T-cell (primary cell): Measurements from ENCODE around the gene PLIN3. TPM values are rescaled to one million over a fixed set of nuclear protein-coding genes. Genes with fewer than 3 reads are reported as not detected.
"Not testable (repeated sequence)": the region's sequence is repeated elsewhere in the genome, so short reads cannot be mapped to it uniquely, and the experiment has no call there.

ENCODE experiments used
- ATAC-seq, 4 experiments: fragments of 200-7000 bp in 3 of 4; fragments of 150-1000 bp in 1 of 4; cut with Tn5 transposase; replicated peaks in 1 of 4; 1 replicate in 3 of 4; 2 replicates in 1 of 4; pipeline ENCODE4 v1.10.0; 2021; ENCODE audit warnings: moderate library complexity in 3 of 4, mild to moderate bottlenecking in 2 of 4, moderate number of reproducible peaks in 1 of 4
- CTCF ChIA-PET, 2 donors: fragments of 300-600 bp; sonication (Branson Sonifier 250); formaldehyde crosslinking; loops; one replicate each; lab custom pipeline; 2022; ENCODE audit warnings: antibody characterized with exemption in 2 of 2; lab: Charles Lee
- POLR2A ChIA-PET, 2 donors: fragments of 300-600 bp; sonication (Branson Sonifier 250); formaldehyde crosslinking; loops; one replicate each; lab custom pipeline; 2022; ENCODE audit warnings: antibody characterized with exemption in 2 of 2; lab: Charles Lee
- DNase-seq, 35 experiments: peaks; one replicate each; pipeline versions ENCODE4 v3.0.0 to v3.0.0-alpha.2; 2013 to 2023
- H3K27ac ChIP-seq: one replicate; pipeline ENCODE4 v1.5.1; 2013; ENCODE audit warnings: low read length
- H3K27me3 ChIP-seq, 2 experiments: replicated peaks in 1 of 2; 1 replicate in 1 of 2; 2 replicates in 1 of 2; pipeline versions ENCODE4 v1.6.1 to v1.7.0; 2013; ENCODE audit warnings: low read length in 1 of 2, mixed read lengths in 1 of 2; ENCODE audit not compliant: control insufficient read depth in 2 of 2, insufficient read depth in 2 of 2; ENCODE audit errors: extremely low read depth in 1 of 2
- H3K36me3 ChIP-seq, 2 donors: 1 replicate in 1 of 2; 2 replicates in 1 of 2; pipeline versions ENCODE4 v1.6.1 to v1.7.0; 2013; ENCODE audit warnings: low read length in 1 of 2; ENCODE audit not compliant: control insufficient read depth in 2 of 2, insufficient read depth in 1 of 2; ENCODE audit errors: extremely low read depth in 1 of 2
- H3K4me1 ChIP-seq, 2 experiments: 1 replicate in 1 of 2; 2 replicates in 1 of 2; pipeline versions ENCODE4 v1.6.1 to v1.7.0; 2013; ENCODE audit warnings: low read length in 2 of 2, mixed read lengths in 1 of 2; ENCODE audit not compliant: insufficient read depth in 2 of 2, control insufficient read depth in 1 of 2; ENCODE audit errors: extremely low read depth in 1 of 2
- H3K4me3 ChIP-seq, 2 donors: 1 replicate in 1 of 2; 2 replicates in 1 of 2; pipeline versions ENCODE4 v1.5.1 to v1.7.0; 2013; ENCODE audit warnings: mild to moderate bottlenecking in 2 of 2, low read length in 1 of 2, moderate library complexity in 1 of 2; ENCODE audit not compliant: control insufficient read depth in 1 of 2; ENCODE audit errors: extremely low read depth in 1 of 2
- H3K9me3 ChIP-seq: 2 replicates; pipeline ENCODE4 v1.7.0; 2013
- H3K27ac Mint-ChIP-seq, 2 donors: one replicate each; pipeline ENCODE4 v1.8.0; 2020 to 2021; ENCODE audit warnings: mild to moderate bottlenecking in 2 of 2, mixed read lengths in 2 of 2
- H3K27me3 Mint-ChIP-seq, 2 donors: one replicate each; pipeline ENCODE4 v1.8.0; 2021 to 2022; ENCODE audit warnings: mixed read lengths in 2 of 2
- H3K36me3 Mint-ChIP-seq: one replicate; pipeline ENCODE4 v1.8.0; 2021; ENCODE audit warnings: mixed read lengths
- H3K4me1 Mint-ChIP-seq, 3 donors: one replicate each; pipeline ENCODE4 v1.8.0; 2020 to 2022; ENCODE audit warnings: mixed read lengths in 3 of 3, mild to moderate bottlenecking in 1 of 3
- H3K4me3 Mint-ChIP-seq, 3 donors: one replicate each; pipeline ENCODE4 v1.8.0; 2020 to 2022; ENCODE audit warnings: mild to moderate bottlenecking in 3 of 3, mixed read lengths in 3 of 3, moderate library complexity in 3 of 3
- H3K9me3 Mint-ChIP-seq, 3 donors: one replicate each; pipeline ENCODE4 v1.8.0; 2020 to 2022; ENCODE audit warnings: mixed read lengths in 3 of 3
- WGBS: methylation state at CpG from one replicate; pipeline ENCODE4 v1.1.5; 2013; ENCODE audit warnings: missing lambda C conversion rate; ENCODE audit not compliant: insufficient coverage; 5-methylcytosine and 5-hydroxymethylcytosine counted together
- total RNA-seq, 35 experiments: library from RNA in 6 of 35; stranded (reverse) in 6 of 35; fragments of 120-200 nt in 1 of 35; gene quantifications; one replicate each; pipeline versions ENCODE4 v1.2.1 to v1.2.4 and lab custom pipeline; 2013 to 2026

PLIN3 gene
- total RNA-seq, 5 donors from 2014 or later (not counting 1 experiment from before 2014, with no cell fraction given) = 15.3 to 24.1 (median 21.8) TPM

GRCh38 chr19:4831979-4832340 is 35.5 kb downstream of the PLIN3 start:
- ChIA-PET POLR2A (interaction anchor here in 1 of 2 donors (0.7 kb wide), 1 partner anchor 84 kb away, joined by 13 read pairs; no protein-coding TSS in a partner anchor), CTCF (interaction anchor here in 1 of 2 donors (0.7 to 0.8 kb wide), 2 partner anchors 41 to 1278 kb away, joined by 3 to 4 read pairs; no protein-coding TSS in a partner anchor)
- Mint-ChIP-seq H3K27ac (peak overlapping the region; percentile 73 to 84), H3K4me1 (peaks cover 24 to 29% (median 27%) of the 10 kb centered on the region in 3 donors), H3K4me3 (peak overlapping the region; percentile 87 to 95 (median 93))
- H3K9me3 Mint-ChIP-seq, H3K27me3 ChIP-seq, H3K36me3 Mint-ChIP-seq, H3K36me3 ChIP-seq, ATAC-seq, H3K27me3 Mint-ChIP-seq, DNase-seq, H3K9me3 ChIP-seq: not testable (repeated sequence)
- Histone ChIP-seq H3K27ac (peak overlapping the region; percentile 86), H3K4me3 (peak overlapping the region; percentile 73 to 83), H3K4me1 (peaks cover 6 to 30% of the 10 kb centered on the region in 2 experiments)
- WGBS = 100% methylated on average over 2 of the region's 9 CpGs

GRCh38 chr19:4831304-4831978 is 36.0 kb downstream of the PLIN3 start, which contains the start of gene TICAM1:
Gene TICAM1, minus strand, starts transcription at chr19:4831712. Its CDS starts 13,335 bp downstream, at chr19:4818377.
- DNase-seq = peak; percentile 35 to 93 (median 75)
- Histone ChIP-seq H3K27me3 (no peaks in the 10 kb centered on the region), H3K9me3 (no peaks in the 10 kb centered on the region), H3K4me1 (peaks cover 6 to 30% of the 10 kb centered on the region in 2 experiments), H3K4me3 (peak within 1 kb of the TSS; percentile 73 to 83), H3K36me3 (peaks cover 0 to 3% of the 10 kb centered on the region in 2 donors), H3K27ac (peak within 1 kb of the TSS; percentile 86)
- Mint-ChIP-seq H3K27ac (peak within 1 kb of the TSS; percentile 95 to 96), H3K4me3 (peak within 1 kb of the TSS; percentile 87 to 95 (median 93)), H3K9me3 (no peaks in the 10 kb centered on the region), H3K27me3 (no peaks in the 10 kb centered on the region), H3K4me1 (peaks cover 24 to 29% (median 27%) of the 10 kb centered on the region in 3 donors), H3K36me3 (no peaks in the 10 kb centered on the region)
- WGBS = under 1% methylated on average over 45 of the region's 52 CpGs
- peak; percentile 85 to 96 (median 95) for ATAC-seq
- POLR2A ChIA-PET = interaction anchor here in 1 of 2 donors (0.5 to 0.7 kb wide), 2 partner anchors 9 to 85 kb away, joined by 3 to 13 read pairs; no protein-coding TSS in a partner anchor
- CTCF ChIA-PET = interaction anchor here (0.6 to 0.9 kb wide), 4 partner anchors 12 to 1277 kb away, joined by 3 to 8 read pairs (median 5); no protein-coding TSS in a partner anchor

GRCh38 chr19:4830768-4831265 is 36.6 kb downstream of the PLIN3 start:
- Histone ChIP-seq H3K36me3 (peaks cover 0 to 3% of the 10 kb centered on the region in 2 donors), H3K27ac (peak overlapping the region; percentile 86), H3K27me3 (no peaks in the 10 kb centered on the region), H3K4me1 (peaks cover 6 to 30% of the 10 kb centered on the region in 2 experiments), H3K4me3 (peak overlapping the region; percentile 73 to 83), H3K9me3 (no peaks in the 10 kb centered on the region)
- POLR2A ChIA-PET = interaction anchor here in 1 of 2 donors (0.5 kb wide), 1 partner anchor 8 kb away, joined by 3 read pairs; no protein-coding TSS in a partner anchor
- ATAC-seq (no peak), DNase-seq (no peak)
- CTCF ChIA-PET = interaction anchor here in 1 of 2 donors (0.6 to 0.9 kb wide), 2 partner anchors 12 to 119 kb away, joined by 6 to 8 read pairs; no protein-coding TSS in a partner anchor
- 46% methylated on average over 6 of the region's 6 CpGs for WGBS
- peaks cover 24 to 29% (median 27%) of the 10 kb centered on the region in 3 donors for H3K4me1 Mint-ChIP-seq
- H3K27me3 Mint-ChIP-seq = no peaks in the 10 kb centered on the region
- H3K36me3 Mint-ChIP-seq = no peaks in the 10 kb centered on the region
- H3K9me3 Mint-ChIP-seq = no peaks in the 10 kb centered on the region
- peak overlapping the region; percentile 87 to 95 (median 93) for H3K4me3 Mint-ChIP-seq
- peak overlapping the region; percentile 95 to 96 for H3K27ac Mint-ChIP-seq

GRCh38 chr19:4830332-4830731 is 37.1 kb downstream of the PLIN3 start:
- Histone ChIP-seq H3K4me3 (peak overlapping the region; percentile 73 to 83), H3K27me3 (no peaks in the 10 kb centered on the region), H3K27ac (peak overlapping the region; percentile 86), H3K9me3 (no peaks in the 10 kb centered on the region), H3K36me3 (peaks cover 0 to 3% of the 10 kb centered on the region in 2 donors), H3K4me1 (peaks cover 6 to 30% of the 10 kb centered on the region in 2 experiments)
- Mint-ChIP-seq H3K36me3 (no peaks in the 10 kb centered on the region), H3K9me3 (no peaks in the 10 kb centered on the region), H3K4me1 (peaks cover 24 to 29% (median 27%) of the 10 kb centered on the region in 3 donors), H3K4me3 (peak overlapping the region; percentile 87 to 95 (median 93)), H3K27me3 (no peaks in the 10 kb centered on the region), H3K27ac (peak overlapping the region; percentile 95 to 96)
- ChIA-PET POLR2A (no interaction called here), CTCF (no interaction called here)
- ATAC-seq = no peak
- WGBS = 60% methylated on average over 4 of the region's 6 CpGs
- no peak for DNase-seq

GRCh38 chr19:4829001-4829712 is 38.3 kb downstream of the PLIN3 start:
- H3K4me3 ChIP-seq = no peak overlapping the region
- peaks cover 6 to 30% of the 10 kb centered on the region in 2 experiments for H3K4me1 ChIP-seq
- Mint-ChIP-seq H3K27me3 (no peaks in the 10 kb centered on the region), H3K36me3 (no peaks in the 10 kb centered on the region), H3K27ac (peak overlapping the region; percentile 77 to 83), H3K4me1 (peaks cover 24 to 29% (median 27%) of the 10 kb centered on the region in 3 donors), H3K4me3 (peak overlapping the region; percentile 41 to 95 (median 73)), H3K9me3 (no peaks in the 10 kb centered on the region)
- H3K9me3 ChIP-seq = no peaks in the 10 kb centered on the region
- 51% methylated on average over 3 of the region's 16 CpGs for WGBS
- DNase-seq = peak in 3 of 35 experiments; percentile 19 to 49 (median 35)
- H3K27me3 ChIP-seq = no peaks in the 10 kb centered on the region
- peaks cover 0 to 3% of the 10 kb centered on the region in 2 donors for H3K36me3 ChIP-seq
- ChIA-PET POLR2A (interaction anchor here in 1 of 2 donors (0.6 kb wide), 1 partner anchor 83 kb away, joined by 8 read pairs; no protein-coding TSS in a partner anchor), CTCF (interaction anchor here in 1 of 2 donors (1.1 kb wide), 1 partner anchor 20 kb away, joined by 10 read pairs; no protein-coding TSS in a partner anchor)
- no peak overlapping the region for H3K27ac ChIP-seq
- ATAC-seq = no peak
